GM12878 (cell line): ENCODE results near the gene MYO7B.

Experiments
- CHD2 ChIP-seq: IDR thresholded peaks from 2 replicates; pipeline ENCODE4 v1.6.1; 2011; ENCODE audit warnings: low read depth, low read length, improper control_type of control experiment, borderline replicate concordance
- EP300 ChIP-seq, 2 experiments: fragments of 150-350 bp in 1 of 2; IDR thresholded peaks; 2 replicates each; pipeline ENCODE4 v1.6.1; 2011 to 2012; ENCODE audit warnings: low read depth in 2 of 2, low read length in 2 of 2, borderline replicate concordance in 1 of 2, improper control_type of control experiment in 1 of 2, inconsistent platforms in 1 of 2; ENCODE audit not compliant: control insufficient read depth in 1 of 2
- SMARCA5 ChIP-seq: fragments of 450-650 bp; IDR thresholded peaks from 2 replicates; pipeline ENCODE4 v1.6.1; 2017; ENCODE audit warnings: mild to moderate bottlenecking
- YY1 ChIP-seq: IDR thresholded peaks from 2 replicates; pipeline ENCODE4 v1.6.1; 2011; ENCODE audit warnings: low read depth, mild to moderate bottlenecking, low read length
- TF ChIP-seq, protein P1 (sequence below): fragments of 450-650 bp; IDR thresholded peaks from 2 replicates; pipeline ENCODE4 v1.6.1; 2014; ENCODE audit warnings: mild to moderate bottlenecking
- TF ChIP-seq, protein P2 (sequence below): IDR thresholded peaks from 2 replicates; pipeline ENCODE4 v1.6.1; 2012; ENCODE audit warnings: low read depth, low read length, improper control_type of control experiment
- TF ChIP-seq, protein P3 (sequence below): fragments of 450-650 bp; IDR thresholded peaks from 2 replicates; pipeline ENCODE4 v1.6.1; 2016; ENCODE audit warnings: mild to moderate bottlenecking
- TF ChIP-seq, protein P4 (sequence below), 3 experiments: IDR thresholded peaks in 2 of 3; conservative IDR thresholded peaks in 1 of 3; 2 replicates each; pipeline ENCODE4 v1.5.1; 2011; ENCODE audit warnings: low read depth in 3 of 3, low read length in 3 of 3, mild to moderate bottlenecking in 3 of 3, control low read depth in 2 of 3, moderate library complexity in 2 of 3, inconsistent platforms in 1 of 3, mixed read lengths in 1 of 3; ENCODE audit not compliant: control insufficient read depth in 2 of 3, insufficient read depth in 1 of 3; ENCODE audit errors: extremely low read depth in 1 of 3
- TF ChIP-seq, protein P5 (sequence below): IDR thresholded peaks from 2 replicates; pipeline ENCODE4 v1.6.1; 2012; ENCODE audit warnings: improper control_type of control experiment, low read depth, low read length; ENCODE audit not compliant: insufficient replicate concordance

DNA sequence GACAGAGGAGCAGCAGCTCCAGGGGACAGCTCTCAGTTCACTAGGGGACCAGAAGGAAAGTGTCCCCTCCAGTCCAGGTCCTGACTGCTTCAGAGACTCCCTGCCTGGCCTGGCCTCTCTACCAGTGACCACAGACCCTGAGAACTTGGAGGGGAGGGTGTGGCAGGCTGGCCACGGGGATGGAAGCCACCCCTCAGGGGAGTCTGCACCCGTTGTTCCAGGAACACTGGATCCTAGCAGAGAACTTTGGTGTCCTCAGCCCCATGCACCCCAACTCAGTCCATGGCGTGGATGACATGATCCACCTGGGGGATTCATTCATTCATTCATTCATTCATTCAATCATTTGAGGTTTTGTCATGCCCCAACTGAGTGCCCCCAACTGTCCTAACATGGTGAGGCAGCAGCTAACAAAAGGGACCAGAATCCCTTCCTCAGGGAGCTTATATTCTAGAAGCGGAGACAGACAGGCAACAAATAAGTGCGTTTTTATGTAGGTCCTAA is 31.9 kb downstream of the MYO7B start:
- TF ChIP-seq, protein P1, sequence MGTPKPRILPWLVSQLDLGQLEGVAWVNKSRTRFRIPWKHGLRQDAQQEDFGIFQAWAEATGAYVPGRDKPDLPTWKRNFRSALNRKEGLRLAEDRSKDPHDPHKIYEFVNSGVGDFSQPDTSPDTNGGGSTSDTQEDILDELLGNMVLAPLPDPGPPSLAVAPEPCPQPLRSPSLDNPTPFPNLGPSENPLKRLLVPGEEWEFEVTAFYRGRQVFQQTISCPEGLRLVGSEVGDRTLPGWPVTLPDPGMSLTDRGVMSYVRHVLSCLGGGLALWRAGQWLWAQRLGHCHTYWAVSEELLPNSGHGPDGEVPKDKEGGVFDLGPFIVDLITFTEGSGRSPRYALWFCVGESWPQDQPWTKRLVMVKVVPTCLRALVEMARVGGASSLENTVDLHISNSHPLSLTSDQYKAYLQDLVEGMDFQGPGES: no peak
- TF ChIP-seq SMARCA5: no peak
- TF ChIP-seq, protein P2, sequence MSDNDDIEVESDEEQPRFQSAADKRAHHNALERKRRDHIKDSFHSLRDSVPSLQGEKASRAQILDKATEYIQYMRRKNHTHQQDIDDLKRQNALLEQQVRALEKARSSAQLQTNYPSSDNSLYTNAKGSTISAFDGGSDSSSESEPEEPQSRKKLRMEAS: no peak
- TF ChIP-seq, protein P3, sequence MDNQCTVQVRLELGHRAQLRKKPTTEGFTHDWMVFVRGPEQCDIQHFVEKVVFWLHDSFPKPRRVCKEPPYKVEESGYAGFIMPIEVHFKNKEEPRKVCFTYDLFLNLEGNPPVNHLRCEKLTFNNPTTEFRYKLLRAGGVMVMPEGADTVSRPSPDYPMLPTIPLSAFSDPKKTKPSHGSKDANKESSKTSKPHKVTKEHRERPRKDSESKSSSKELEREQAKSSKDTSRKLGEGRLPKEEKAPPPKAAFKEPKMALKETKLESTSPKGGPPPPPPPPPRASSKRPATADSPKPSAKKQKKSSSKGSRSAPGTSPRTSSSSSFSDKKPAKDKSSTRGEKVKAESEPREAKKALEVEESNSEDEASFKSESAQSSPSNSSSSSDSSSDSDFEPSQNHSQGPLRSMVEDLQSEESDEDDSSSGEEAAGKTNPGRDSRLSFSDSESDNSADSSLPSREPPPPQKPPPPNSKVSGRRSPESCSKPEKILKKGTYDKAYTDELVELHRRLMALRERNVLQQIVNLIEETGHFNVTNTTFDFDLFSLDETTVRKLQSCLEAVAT: no peak
- no peak for TF ChIP-seq EP300 (IDR thresholded peaks at IDR 0.05; ENCODE audit: borderline replicate concordance in 1 of 2, control insufficient read depth in 1 of 2, low read depth in 2 of 2, low read length in 2 of 2)
- TF ChIP-seq, protein P4, sequence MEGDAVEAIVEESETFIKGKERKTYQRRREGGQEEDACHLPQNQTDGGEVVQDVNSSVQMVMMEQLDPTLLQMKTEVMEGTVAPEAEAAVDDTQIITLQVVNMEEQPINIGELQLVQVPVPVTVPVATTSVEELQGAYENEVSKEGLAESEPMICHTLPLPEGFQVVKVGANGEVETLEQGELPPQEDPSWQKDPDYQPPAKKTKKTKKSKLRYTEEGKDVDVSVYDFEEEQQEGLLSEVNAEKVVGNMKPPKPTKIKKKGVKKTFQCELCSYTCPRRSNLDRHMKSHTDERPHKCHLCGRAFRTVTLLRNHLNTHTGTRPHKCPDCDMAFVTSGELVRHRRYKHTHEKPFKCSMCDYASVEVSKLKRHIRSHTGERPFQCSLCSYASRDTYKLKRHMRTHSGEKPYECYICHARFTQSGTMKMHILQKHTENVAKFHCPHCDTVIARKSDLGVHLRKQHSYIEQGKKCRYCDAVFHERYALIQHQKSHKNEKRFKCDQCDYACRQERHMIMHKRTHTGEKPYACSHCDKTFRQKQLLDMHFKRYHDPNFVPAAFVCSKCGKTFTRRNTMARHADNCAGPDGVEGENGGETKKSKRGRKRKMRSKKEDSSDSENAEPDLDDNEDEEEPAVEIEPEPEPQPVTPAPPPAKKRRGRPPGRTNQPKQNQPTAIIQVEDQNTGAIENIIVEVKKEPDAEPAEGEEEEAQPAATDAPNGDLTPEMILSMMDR (IDR thresholded peaks at IDR 0.05 in 2 of 3, conservative IDR thresholded peaks at IDR 0.05 in 1 of 3; ENCODE audit: control insufficient read depth in 2 of 3, extremely low read depth in 1 of 3, insufficient read depth in 1 of 3, low read depth in 3 of 3, low read length in 3 of 3): no peak
- no peak for TF ChIP-seq YY1
- TF ChIP-seq, protein P5, sequence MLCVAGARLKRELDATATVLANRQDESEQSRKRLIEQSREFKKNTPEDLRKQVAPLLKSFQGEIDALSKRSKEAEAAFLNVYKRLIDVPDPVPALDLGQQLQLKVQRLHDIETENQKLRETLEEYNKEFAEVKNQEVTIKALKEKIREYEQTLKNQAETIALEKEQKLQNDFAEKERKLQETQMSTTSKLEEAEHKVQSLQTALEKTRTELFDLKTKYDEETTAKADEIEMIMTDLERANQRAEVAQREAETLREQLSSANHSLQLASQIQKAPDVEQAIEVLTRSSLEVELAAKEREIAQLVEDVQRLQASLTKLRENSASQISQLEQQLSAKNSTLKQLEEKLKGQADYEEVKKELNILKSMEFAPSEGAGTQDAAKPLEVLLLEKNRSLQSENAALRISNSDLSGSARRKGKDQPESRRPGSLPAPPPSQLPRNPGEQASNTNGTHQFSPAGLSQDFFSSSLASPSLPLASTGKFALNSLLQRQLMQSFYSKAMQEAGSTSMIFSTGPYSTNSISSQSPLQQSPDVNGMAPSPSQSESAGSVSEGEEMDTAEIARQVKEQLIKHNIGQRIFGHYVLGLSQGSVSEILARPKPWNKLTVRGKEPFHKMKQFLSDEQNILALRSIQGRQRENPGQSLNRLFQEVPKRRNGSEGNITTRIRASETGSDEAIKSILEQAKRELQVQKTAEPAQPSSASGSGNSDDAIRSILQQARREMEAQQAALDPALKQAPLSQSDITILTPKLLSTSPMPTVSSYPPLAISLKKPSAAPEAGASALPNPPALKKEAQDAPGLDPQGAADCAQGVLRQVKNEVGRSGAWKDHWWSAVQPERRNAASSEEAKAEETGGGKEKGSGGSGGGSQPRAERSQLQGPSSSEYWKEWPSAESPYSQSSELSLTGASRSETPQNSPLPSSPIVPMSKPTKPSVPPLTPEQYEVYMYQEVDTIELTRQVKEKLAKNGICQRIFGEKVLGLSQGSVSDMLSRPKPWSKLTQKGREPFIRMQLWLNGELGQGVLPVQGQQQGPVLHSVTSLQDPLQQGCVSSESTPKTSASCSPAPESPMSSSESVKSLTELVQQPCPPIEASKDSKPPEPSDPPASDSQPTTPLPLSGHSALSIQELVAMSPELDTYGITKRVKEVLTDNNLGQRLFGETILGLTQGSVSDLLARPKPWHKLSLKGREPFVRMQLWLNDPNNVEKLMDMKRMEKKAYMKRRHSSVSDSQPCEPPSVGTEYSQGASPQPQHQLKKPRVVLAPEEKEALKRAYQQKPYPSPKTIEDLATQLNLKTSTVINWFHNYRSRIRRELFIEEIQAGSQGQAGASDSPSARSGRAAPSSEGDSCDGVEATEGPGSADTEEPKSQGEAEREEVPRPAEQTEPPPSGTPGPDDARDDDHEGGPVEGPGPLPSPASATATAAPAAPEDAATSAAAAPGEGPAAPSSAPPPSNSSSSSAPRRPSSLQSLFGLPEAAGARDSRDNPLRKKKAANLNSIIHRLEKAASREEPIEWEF: no peak
- TF ChIP-seq CHD2: no peak
